OCI-LY7 (cell line): ENCODE data around the gene PIBF1. TPM values are rescaled to one million over a fixed set of nuclear protein-coding genes. Genes with fewer than 3 reads are reported as not detected.
A peak's percentile ranks its signal among the peaks of the same experiment; 100 is the strongest.

ENCODE experiments used
- Bru-seq: library from RNA; stranded (reverse); fragments of 400-500 nt; gene quantifications from one replicate; lab custom pipeline; 2021; lab: Mats Ljungman, UMichigan
- BruChase-seq, 2 experiments: library from RNA; stranded (reverse); fragments of 400-500 nt; gene quantifications; one replicate each; lab custom pipeline; 2021; lab: Mats Ljungman, UMichigan
- BruUV-seq: library from RNA; stranded (reverse); fragments of 400-500 nt; replicated peaks from 2 replicates; lab custom pipeline; 2021; lab: Mats Ljungman, UMichigan
- CTCF ChIA-PET: fragments of 300-600 bp; sonication (Branson Sonifier 250); formaldehyde crosslinking; loops from one replicate; lab custom pipeline; 2022; ENCODE audit warnings: antibody characterized with exemption; ENCODE audit not compliant: unreplicated experiment; lab: Charles Lee
- POLR2A ChIA-PET: fragments of 300-600 bp; sonication (Branson Sonifier 250); formaldehyde crosslinking; loops from one replicate; lab custom pipeline; 2022; ENCODE audit warnings: antibody characterized with exemption; lab: Charles Lee
- DNase-seq: peaks from one replicate; pipeline ENCODE4 v3.0.0-alpha.2; 2015; ENCODE audit warnings: low spot score
- H2AFZ ChIP-seq: fragments of 200-600 bp; sonication (generic), shearing (Covaris generic); 2 replicates; pipeline ENCODE4 v1.6.1; 2014; ENCODE audit warnings: mild to moderate bottlenecking, antibody characterized with exemption, low read length, moderate library complexity
- H3K27ac ChIP-seq: fragments of 200-600 bp; sonication (generic); 2 replicates; pipeline ENCODE4 v1.5.1; 2014; ENCODE audit warnings: mixed run types, low read depth, mild to moderate bottlenecking, moderate library complexity, low read length, inconsistent platforms; ENCODE audit not compliant: poor library complexity, severe bottlenecking
- H3K36me3 ChIP-seq: fragments of 200-600 bp; sonication (generic); 2 replicates; pipeline ENCODE4 v1.6.1; 2014; ENCODE audit warnings: mild to moderate bottlenecking, antibody characterized with exemption, low read length, moderate library complexity, mixed read lengths; ENCODE audit not compliant: insufficient read depth
- H3K4me1 ChIP-seq: fragments of 200-600 bp; sonication (generic); 2 replicates; pipeline ENCODE4 v1.5.1; 2014; ENCODE audit warnings: mild to moderate bottlenecking, low read length; ENCODE audit not compliant: insufficient read depth, poor library complexity, severe bottlenecking
- H3K4me2 ChIP-seq: fragments of 200-600 bp; sonication (generic); 2 replicates; pipeline ENCODE4 v1.6.1; 2014; ENCODE audit warnings: mild to moderate bottlenecking, low read length
- H3K4me3 ChIP-seq: fragments of 200-600 bp; sonication (generic); 2 replicates; pipeline ENCODE4 v1.5.1; 2014; ENCODE audit warnings: mild to moderate bottlenecking, low read depth, low read length; ENCODE audit not compliant: poor library complexity, severe bottlenecking
- H3K79me2 ChIP-seq: fragments of 200-600 bp; sonication (generic); 2 replicates; pipeline ENCODE4 v1.6.1; 2016; ENCODE audit warnings: low read depth, mild to moderate bottlenecking, low read length, moderate library complexity, mixed read lengths; ENCODE audit not compliant: insufficient read depth
- H3K9me2 ChIP-seq: fragments of 200-600 bp; sonication (generic); 2 replicates; pipeline ENCODE4 v1.6.1; 2016; ENCODE audit warnings: mild to moderate bottlenecking, low read length, mixed read lengths; ENCODE audit not compliant: insufficient read depth
- H3K9me3 ChIP-seq: fragments of 200-600 bp; sonication (generic); 2 replicates; pipeline ENCODE4 v1.6.1; 2014; ENCODE audit warnings: mild to moderate bottlenecking, mixed run types, low read length, mixed read lengths
- H4K20me1 ChIP-seq: fragments of 200-600 bp; sonication (generic); 2 replicates; pipeline ENCODE4 v1.6.1; 2014; ENCODE audit warnings: mild to moderate bottlenecking, antibody characterized with exemption, low read length, moderate library complexity, mixed read lengths; ENCODE audit not compliant: insufficient read depth
- CTCF ChIP-seq: fragments of 200-600 bp; sonication (generic); conservative IDR thresholded peaks from 2 replicates; pipeline ENCODE4 v1.5.1; 2014; ENCODE audit warnings: mild to moderate bottlenecking, antibody characterized with exemption, low read length, moderate library complexity, mixed read lengths
- EZH2phosphoT487 ChIP-seq: fragments of 200-600 bp; sonication (generic); IDR thresholded peaks from 2 replicates; pipeline ENCODE4 v1.6.1; 2018; ENCODE audit warnings: low read depth, borderline replicate concordance, mild to moderate bottlenecking, mixed run types, antibody characterized with exemption, low read length, moderate library complexity, mixed read lengths
- intact Hi-C: fragments of 100-400 bp; cut with micrococcal nuclease; formaldehyde crosslinking; loops from one replicate; pipeline ENCODE4 v1.10.0; 2022; ENCODE audit not compliant: unreplicated experiment
- long read RNA-seq: library from polyadenylated mRNA; stranded (forward); transcript quantifications from one replicate; pipeline ENCODE4 v2.0.0, GENCODE V29; 2022
- total RNA-seq, 2 experiments: library from RNA; depleted of rRNA in 1 of 2; stranded (reverse); fragments of >200 nt in 1 of 2; shearing (Covaris generic) in 1 of 2; gene quantifications; 2 replicates each; pipeline ENCODE4 v1.2.3, GENCODE V29; 2014 to 2022

The PIBF1 gene, protein sequence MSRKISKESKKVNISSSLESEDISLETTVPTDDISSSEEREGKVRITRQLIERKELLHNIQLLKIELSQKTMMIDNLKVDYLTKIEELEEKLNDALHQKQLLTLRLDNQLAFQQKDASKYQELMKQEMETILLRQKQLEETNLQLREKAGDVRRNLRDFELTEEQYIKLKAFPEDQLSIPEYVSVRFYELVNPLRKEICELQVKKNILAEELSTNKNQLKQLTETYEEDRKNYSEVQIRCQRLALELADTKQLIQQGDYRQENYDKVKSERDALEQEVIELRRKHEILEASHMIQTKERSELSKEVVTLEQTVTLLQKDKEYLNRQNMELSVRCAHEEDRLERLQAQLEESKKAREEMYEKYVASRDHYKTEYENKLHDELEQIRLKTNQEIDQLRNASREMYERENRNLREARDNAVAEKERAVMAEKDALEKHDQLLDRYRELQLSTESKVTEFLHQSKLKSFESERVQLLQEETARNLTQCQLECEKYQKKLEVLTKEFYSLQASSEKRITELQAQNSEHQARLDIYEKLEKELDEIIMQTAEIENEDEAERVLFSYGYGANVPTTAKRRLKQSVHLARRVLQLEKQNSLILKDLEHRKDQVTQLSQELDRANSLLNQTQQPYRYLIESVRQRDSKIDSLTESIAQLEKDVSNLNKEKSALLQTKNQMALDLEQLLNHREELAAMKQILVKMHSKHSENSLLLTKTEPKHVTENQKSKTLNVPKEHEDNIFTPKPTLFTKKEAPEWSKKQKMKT
- total RNA-seq (2014; rRNA removed; shearing (Covaris generic)) (23.2 and 27.6 TPM in 2 replicates), total RNA-seq (2022) (32.1 and 33.7 TPM in 2 replicates), Bru-seq, nascent RNA (percentile 82 among the genes with signal in this experiment), BruChase-seq, experiment 1, labeled RNA remaining after a 6-hour chase (percentile 68 among the genes with signal in this experiment), BruChase-seq, experiment 2, labeled RNA remaining after a 2-hour chase (percentile 66 among the genes with signal in this experiment)
- long read RNA-seq, transcript PIBF1-201 (18 exons, 3,154 nt) = major isoform, 35 of 60 reads
- long read RNA-seq, partial matches to known transcripts = 5 of 60 reads
- long read RNA-seq, other reads (novel, unspliced or antisense) = 17 of 60 reads

GRCh38 chr13:72781451-72782439, at the start of gene PIBF1, which contains the start of gene DIS3:
TSS of gene PIBF1 (plus strand) at chr13:72782133. CDS start at chr13:72783470, 1,337 bp downstream.
TSS of gene DIS3 (minus strand) at chr13:72781900. CDS start at chr13:72781832, 68 bp downstream.
- peaks cover 54% of the 10 kb centered on the region for H3K4me1 ChIP-seq
- H2AFZ ChIP-seq = peak within 1 kb of the TSS; percentile 81
- TF ChIP-seq EZH2phosphoT487 (no peak), CTCF (0 out of 2 replicates have a peak, but pooled peaks have one; percentile 22)
- peaks cover 40% of the 10 kb centered on the region for H4K20me1 ChIP-seq
- intact Hi-C loops = loop anchor here (2.0 kb wide), 1 partner anchor 55 kb away; the partner anchor contains the start of genes BORA and MZT1
- no peaks in the 10 kb centered on the region for H3K9me3 ChIP-seq
- H3K9me2 ChIP-seq = no peaks in the 10 kb centered on the region
- no TSS peak for BruUV-seq
- H3K79me2 ChIP-seq = peaks cover 97% of the 10 kb centered on the region
- CTCF ChIA-PET = no interaction called here
- peak within 1 kb of the TSS; percentile 100 for H3K4me2 ChIP-seq
- H3K36me3 ChIP-seq = peaks cover 64% of the 10 kb centered on the region
- peak within 1 kb of the TSS; percentile 97 for H3K4me3 ChIP-seq
- peak; percentile 97 for DNase-seq
- peak within 1 kb of the TSS; percentile 77 for H3K27ac ChIP-seq
- POLR2A ChIA-PET = interaction anchor here (1.0 to 1.5 kb wide), 3 partner anchors 10 to 53 kb away, joined by 3 to 6 read pairs (median 4); partner anchors contain the start of gene BORA

DNA sequence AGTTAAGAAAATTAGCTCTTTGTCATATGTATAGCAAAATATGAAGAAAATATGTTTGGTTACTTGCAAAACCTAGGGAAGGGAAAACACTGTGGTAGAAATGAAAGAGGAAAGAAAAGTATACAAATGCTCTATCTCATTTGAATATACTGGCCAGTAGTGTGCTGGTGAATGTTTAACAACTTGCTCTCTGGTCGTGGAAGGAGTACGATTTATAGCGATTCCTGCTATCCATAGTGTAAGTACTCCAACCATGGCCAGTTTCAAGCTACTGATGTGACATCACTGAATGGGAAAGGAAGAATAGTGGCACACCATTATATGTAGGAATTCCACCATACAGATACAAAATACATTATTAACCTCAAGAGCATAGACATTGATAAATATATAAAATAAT, 44.9 kb upstream of the PIBF1 start:
- TF ChIP-seq EZH2phosphoT487 (no peak), CTCF (no peak)
- Histone ChIP-seq H3K4me1 (no peaks in the 10 kb centered on the region), H2AFZ (no peak overlapping the region), H3K36me3 (peaks cover 96% of the 10 kb centered on the region), H3K4me2 (no peak overlapping the region), H3K4me3 (no peak overlapping the region), H3K27ac (no peak overlapping the region), H3K9me3 (peaks cover 2% of the 10 kb centered on the region), H3K79me2 (peaks cover 71% of the 10 kb centered on the region; the same call in 1 of the 2 replicates), H4K20me1 (no peaks in the 10 kb centered on the region), H3K9me2 (no peaks in the 10 kb centered on the region)
- CTCF ChIA-PET = no interaction called here
- BruUV-seq = no TSS peak
- POLR2A ChIA-PET = interaction anchor here (3.6 kb wide), 1 partner anchor 8 kb away, joined by 18 read pairs; no protein-coding TSS in a partner anchor
- intact Hi-C loops = loop anchor here (5.0 kb wide), 1 partner anchor 35 kb away; no protein-coding TSS in a partner anchor
- DNase-seq = no peak
